Naive thymus-derived CD8-positive, alpha-beta T cell (primary cell): Measurements from ENCODE around the gene NRG2. TPM values are rescaled to one million over a fixed set of nuclear protein-coding genes. Genes with fewer than 3 reads are reported as not detected.
A peak's percentile ranks its signal among the peaks of the same experiment; 100 is the strongest.

Experiments used
- ATAC-seq, 2 donors: fragments of 150-1000 bp; cut with Tn5 transposase in 1 of 2; sonication (Bioruptor Pico), chemical (Tn5 transposase) in 1 of 2; 1 replicate in 1 of 2; 2 replicates in 1 of 2; pipeline ENCODE4 v1.10.0; 2021; ENCODE audit warnings: mild to moderate bottlenecking in 2 of 2, moderate library complexity in 2 of 2
- POLR2A ChIA-PET: fragments of 350-600 bp; sonication (Branson Sonifier 250); formaldehyde crosslinking; loops from one replicate; lab custom pipeline; 2021; ENCODE audit warnings: antibody characterized with exemption; lab: Charles Lee
- DNase-seq, 10 donors: peaks; one replicate each; pipeline versions ENCODE4 v3.0.0 to v3.0.0-alpha.2; 2020 to 2022
- H3K27ac Mint-ChIP-seq, 10 donors: one replicate each; pipeline ENCODE4 v1.8.0; 2020 to 2022; ENCODE audit warnings: mild to moderate bottlenecking in 10 of 10, mixed read lengths in 10 of 10, moderate library complexity in 4 of 10, inconsistent platforms in 1 of 10
- H3K27me3 Mint-ChIP-seq, 5 donors: one replicate each; pipeline ENCODE4 v1.8.0; 2021 to 2022; ENCODE audit warnings: mixed read lengths in 5 of 5
- H3K36me3 Mint-ChIP-seq, 3 donors: one replicate each; pipeline ENCODE4 v1.8.0; 2020 to 2022; ENCODE audit warnings: mixed read lengths in 3 of 3, mild to moderate bottlenecking in 2 of 3, inconsistent platforms in 1 of 3
- H3K4me1 Mint-ChIP-seq, 4 donors: one replicate each; pipeline ENCODE4 v1.8.0; 2021 to 2022; ENCODE audit warnings: mixed read lengths in 4 of 4
- H3K4me3 Mint-ChIP-seq, 10 donors: one replicate each; pipeline ENCODE4 v1.8.0; 2020 to 2022; ENCODE audit warnings: mild to moderate bottlenecking in 10 of 10, mixed read lengths in 10 of 10, moderate library complexity in 6 of 10, inconsistent platforms in 1 of 10
- H3K9me3 Mint-ChIP-seq, 9 donors: one replicate each; pipeline ENCODE4 v1.8.0; 2020 to 2022; ENCODE audit warnings: mixed read lengths in 9 of 9, mild to moderate bottlenecking in 3 of 9, inconsistent platforms in 1 of 9, moderate library complexity in 1 of 9
- polyA plus RNA-seq, 3 donors: library from polyadenylated mRNA; unstranded; fragments of 300-500 nt; fragmentation: Illumina TruSeq; gene quantifications; one replicate each; pipeline ENCODE4 v1.2.3, GENCODE V29; 2021
- total RNA-seq, 8 experiments: library from RNA in 2 of 8; stranded (reverse) in 2 of 8; gene quantifications; one replicate each; pipeline ENCODE4 v1.2.3 and lab custom pipeline; 2021 to 2026

The NRG2 gene
- total and polyA plus RNA-seq, 5 experiments from 2014 or later = 0.04 to 0.47 (median 0.25) TPM

- peak overlapping the region; percentile 55 to 88 (median 80) for H3K4me3 Mint-ChIP-seq
- H3K4me1 Mint-ChIP-seq = peaks cover 12 to 26% (median 15%) of the 10 kb centered on the region in 4 donors
- ATAC-seq (no peak), DNase-seq (peak in 1 of 10 donors; percentile 32)
- H3K9me3 Mint-ChIP-seq = no peaks in the 10 kb centered on the region
- peaks cover 0 to 14% (median 3%) of the 10 kb centered on the region in 5 donors for H3K27me3 Mint-ChIP-seq
- H3K36me3 Mint-ChIP-seq = no peaks in the 10 kb centered on the region
- POLR2A ChIA-PET = no interaction called here
- H3K27ac Mint-ChIP-seq = peak overlapping the region; percentile 55 to 91 (median 78)
These were observed 193.2 kb downstream of the NRG2 start for GRCh38 chr5:139849942-139850341.

- no peaks in the 10 kb centered on the region for H3K9me3 Mint-ChIP-seq
- H3K36me3 Mint-ChIP-seq = no peaks in the 10 kb centered on the region
- peaks cover 14 to 29% (median 17%) of the 10 kb centered on the region in 4 donors for H3K4me1 Mint-ChIP-seq
- peak overlapping the region; percentile 55 to 88 (median 80) for H3K4me3 Mint-ChIP-seq
- peak in 1 of 10 donors; percentile 26 for DNase-seq
- peak overlapping the region; percentile 55 to 91 (median 78) for H3K27ac Mint-ChIP-seq
- H3K27me3 Mint-ChIP-seq = peaks cover 0 to 18% (median 6%) of the 10 kb centered on the region in 5 donors
- ATAC-seq = no peak
- POLR2A ChIA-PET = interaction anchor here (0.9 kb wide), 1 partner anchor 14 kb away, joined by 3 read pairs; no protein-coding TSS in a partner anchor
These were observed 193.6 kb downstream of the NRG2 start for GRCh38 chr5:139849501-139849900.

- DNase-seq (peak in 6 of 10 donors; percentile 18 to 71 (median 40)), ATAC-seq (peak in 1 of 2 donors; percentile 35)
- Mint-ChIP-seq H3K4me3 (peak overlapping the region; percentile 55 to 88 (median 82)), H3K36me3 (no peaks in the 10 kb centered on the region), H3K4me1 (peaks cover 15 to 32% (median 19%) of the 10 kb centered on the region in 4 donors), H3K27me3 (peaks cover 0 to 22% (median 8%) of the 10 kb centered on the region in 5 donors), H3K27ac (peak overlapping the region; percentile 57 to 91 (median 82)), H3K9me3 (no peaks in the 10 kb centered on the region)
- POLR2A ChIA-PET = interaction anchor here (0.6 to 1.1 kb wide), 3 partner anchors 15 to 122 kb away, joined by 3 read pairs; no protein-coding TSS in a partner anchor
These were observed 194.5 kb downstream of the NRG2 start for GRCh38 chr5:139848508-139849100.

GRCh38 chr5:139847790-139848507 lies 195.2 kb downstream of the NRG2 start:
- Mint-ChIP-seq H3K36me3 (no peaks in the 10 kb centered on the region), H3K4me3 (peak overlapping the region in 9 of 10 donors; percentile 33 to 82 (median 67)), H3K4me1 (peaks cover 15 to 32% (median 19%) of the 10 kb centered on the region in 4 donors), H3K9me3 (no peaks in the 10 kb centered on the region), H3K27ac (peak overlapping the region in 3 of 10 donors; percentile 9 to 65 (median 64)), H3K27me3 (peaks cover 0 to 22% (median 8%) of the 10 kb centered on the region in 5 donors)
- POLR2A ChIA-PET = interaction anchor here (0.6 to 1.2 kb wide), 9 partner anchors 57 to 1495 kb away, joined by 3 to 5 read pairs (median 3); partner anchors contain the start of gene MATR3
- ATAC-seq = peak; percentile 84 to 89
- peak; percentile 71 to 90 (median 79) for DNase-seq

- ATAC-seq (no peak), DNase-seq (no peak)
- H3K4me3 Mint-ChIP-seq = peak overlapping the region in 9 of 10 donors; percentile 18 to 72 (median 55)
- POLR2A ChIA-PET = interaction anchor here (0.6 to 1.2 kb wide), 6 partner anchors 56 to 1494 kb away, joined by 3 to 5 read pairs (median 4); partner anchors contain the start of gene MATR3
- peaks cover 15 to 32% (median 19%) of the 10 kb centered on the region in 4 donors for H3K4me1 Mint-ChIP-seq
- H3K36me3 Mint-ChIP-seq = no peaks in the 10 kb centered on the region
- H3K27me3 Mint-ChIP-seq = peaks cover 0 to 22% (median 8%) of the 10 kb centered on the region in 5 donors
- peak overlapping the region in 4 of 10 donors; percentile 33 to 67 (median 60) for H3K27ac Mint-ChIP-seq
- H3K9me3 Mint-ChIP-seq = no peaks in the 10 kb centered on the region
These were observed 196.0 kb downstream of the NRG2 start for GRCh38 chr5:139847091-139847490.

GRCh38 chr5:139845846-139846681 lies 197.0 kb downstream of the NRG2 start:
- Mint-ChIP-seq H3K27me3 (peaks cover 0 to 22% (median 8%) of the 10 kb centered on the region in 5 donors), H3K27ac (no peak overlapping the region), H3K4me1 (peaks cover 15 to 32% (median 19%) of the 10 kb centered on the region in 4 donors), H3K36me3 (no peaks in the 10 kb centered on the region), H3K4me3 (peak overlapping the region in 4 of 10 donors; percentile 14 to 71 (median 44)), H3K9me3 (no peaks in the 10 kb centered on the region)
- POLR2A ChIA-PET = interaction anchor here (1.2 kb wide), 1 partner anchor 55 kb away, joined by 3 read pairs; no protein-coding TSS in a partner anchor
- DNase-seq (no peak), ATAC-seq (no peak)

GRCh38 chr5:139844472-139845145 lies 198.5 kb downstream of the NRG2 start:
- peaks cover 11 to 26% (median 15%) of the 10 kb centered on the region in 4 donors for H3K4me1 Mint-ChIP-seq
- H3K27ac Mint-ChIP-seq = peak overlapping the region in 2 of 10 donors; percentile 14 to 76
- DNase-seq (peak; percentile 55 to 87 (median 64)), ATAC-seq (peak in 1 of 2 donors; percentile 16)
- peaks cover 0 to 22% (median 8%) of the 10 kb centered on the region in 5 donors for H3K27me3 Mint-ChIP-seq
- H3K9me3 Mint-ChIP-seq = no peaks in the 10 kb centered on the region
- POLR2A ChIA-PET = no interaction called here
- no peaks in the 10 kb centered on the region for H3K36me3 Mint-ChIP-seq
- peak overlapping the region in 2 of 10 donors; percentile 20 to 81 for H3K4me3 Mint-ChIP-seq

- no peak overlapping the region for H3K27ac Mint-ChIP-seq
- no peaks in the 10 kb centered on the region for H3K9me3 Mint-ChIP-seq
- ATAC-seq = no peak
- no peak overlapping the region for H3K4me3 Mint-ChIP-seq
- POLR2A ChIA-PET = interaction anchor here (0.5 kb wide), 1 partner anchor 593 kb away, joined by 4 read pairs; no protein-coding TSS in a partner anchor
- DNase-seq = no peak
- peaks cover 0 to 22% (median 8%) of the 10 kb centered on the region in 5 donors for H3K27me3 Mint-ChIP-seq
- H3K4me1 Mint-ChIP-seq = peaks cover 8 to 20% (median 12%) of the 10 kb centered on the region in 4 donors
- no peaks in the 10 kb centered on the region for H3K36me3 Mint-ChIP-seq
These were observed 199.1 kb downstream of the NRG2 start for GRCh38 chr5:139843991-139844390.

- POLR2A ChIA-PET = no interaction called here
- Mint-ChIP-seq H3K27me3 (peaks cover 0 to 23% (median 6%) of the 10 kb centered on the region in 5 donors), H3K36me3 (no peaks in the 10 kb centered on the region), H3K27ac (no peak overlapping the region), H3K4me1 (peaks cover 3 to 12% (median 6%) of the 10 kb centered on the region in 4 donors), H3K4me3 (no peak overlapping the region), H3K9me3 (no peaks in the 10 kb centered on the region)
- no peak for ATAC-seq
- no peak for DNase-seq
These were observed 200.8 kb downstream of the NRG2 start for GRCh38 chr5:139842321-139842720.

GRCh38 chr5:139841549-139841948 lies 201.6 kb downstream of the NRG2 start:
- Mint-ChIP-seq H3K4me1 (peaks cover 3 to 6% (median 3%) of the 10 kb centered on the region in 4 donors), H3K9me3 (no peaks in the 10 kb centered on the region), H3K27me3 (peaks cover 2 to 28% (median 6%) of the 10 kb centered on the region in 5 donors), H3K4me3 (no peak overlapping the region), H3K36me3 (no peaks in the 10 kb centered on the region), H3K27ac (no peak overlapping the region)
- no peak for DNase-seq
- POLR2A ChIA-PET = no interaction called here
- no peak for ATAC-seq

- Mint-ChIP-seq H3K9me3 (no peaks in the 10 kb centered on the region), H3K4me1 (peaks cover 3 to 6% (median 3%) of the 10 kb centered on the region in 4 donors), H3K27ac (no peak overlapping the region), H3K4me3 (no peak overlapping the region), H3K27me3 (peaks cover 10 to 38% (median 15%) of the 10 kb centered on the region in 5 donors), H3K36me3 (no peaks in the 10 kb centered on the region)
- POLR2A ChIA-PET = no interaction called here
- DNase-seq = peak in 1 of 10 donors; percentile 15
- ATAC-seq = no peak
These were observed 203.2 kb downstream of the NRG2 start for GRCh38 chr5:139839918-139840317.
